Stimulated activated CD4-positive, alpha-beta T cell treated with anti-CD3 and anti-CD28 coated beads, Interleukin-15, amount 100 ng/mL, for 48 hours (primary cell): ENCODE data around the gene ZNF438.

Experiments used
- DNase-seq, 2 donors: peaks; one replicate each; pipeline ENCODE4 v3.0.0-alpha.2; 2020; ENCODE audit warnings: low read depth in 2 of 2

ZNF438 gene

GRCh38 chr10:30826679-30827078 lies 205.0 kb downstream of the ZNF438 start:
- DNase-seq, result no peak

- DNase-seq, result no peak
Measured at GRCh38 chr10:30825495-30825894, 206.2 kb downstream of the ZNF438 start.

- DNase-seq, result no peak
Measured at GRCh38 chr10:30825022-30825421, 206.6 kb downstream of the ZNF438 start.

DNA sequence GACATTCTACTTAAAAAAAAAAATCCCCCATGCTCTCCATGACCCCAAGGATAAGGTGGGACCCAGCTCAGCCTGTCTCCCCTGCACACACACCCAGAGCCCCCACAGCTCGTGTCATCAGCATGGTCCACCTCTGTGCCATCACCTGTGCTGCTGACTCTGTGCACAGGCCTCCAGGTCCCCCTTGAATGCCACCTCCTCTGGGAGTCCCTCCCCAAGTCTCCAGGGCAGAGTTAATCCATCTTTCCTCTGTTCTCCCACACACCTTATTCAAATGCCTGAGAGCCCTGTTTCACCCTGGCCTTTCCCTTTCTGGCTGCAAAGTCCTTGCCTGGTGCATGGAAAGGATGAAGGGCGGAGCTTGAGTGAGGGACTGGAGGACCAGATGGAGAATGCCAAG lies 208.0 kb downstream of the ZNF438 start:
- DNase-seq, result no peak

DNA sequence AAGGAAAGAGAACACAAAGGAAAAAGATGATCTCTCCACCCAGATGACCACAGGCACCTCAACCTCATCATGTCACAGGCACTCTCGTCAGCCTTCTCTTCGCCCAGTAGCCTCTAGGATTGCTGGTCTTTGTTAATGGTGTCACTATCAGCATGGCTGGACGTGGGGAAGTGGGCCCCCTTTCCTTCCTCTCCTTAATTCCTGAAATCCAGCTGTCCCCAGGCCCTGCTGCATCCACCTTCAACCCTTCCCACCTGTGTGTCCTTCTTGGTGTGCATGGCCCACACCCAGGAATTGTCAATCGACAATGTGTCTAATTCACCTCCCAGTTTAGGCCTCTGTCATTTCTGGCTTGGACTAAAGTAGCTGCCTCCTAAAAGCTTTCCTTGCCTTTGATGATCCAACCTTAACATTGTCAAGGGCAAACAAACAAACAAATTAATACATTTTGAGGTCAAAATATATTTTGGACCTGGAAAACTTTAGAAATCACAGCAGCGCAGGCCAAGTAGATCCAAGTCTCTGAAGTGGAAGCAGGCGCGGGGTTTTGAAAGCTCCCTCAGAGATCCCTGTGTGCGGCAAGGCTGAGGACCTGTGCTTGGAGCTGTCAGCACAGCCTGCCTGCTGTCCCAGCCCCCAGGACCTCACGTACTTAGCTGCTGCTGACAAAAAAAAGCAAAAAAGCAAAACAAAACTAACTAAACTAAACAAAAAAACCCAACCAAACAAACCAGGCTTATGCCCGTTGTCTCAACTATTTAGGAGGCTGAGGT lies 208.8 kb downstream of the ZNF438 start:
- no peak for DNase-seq

DNA sequence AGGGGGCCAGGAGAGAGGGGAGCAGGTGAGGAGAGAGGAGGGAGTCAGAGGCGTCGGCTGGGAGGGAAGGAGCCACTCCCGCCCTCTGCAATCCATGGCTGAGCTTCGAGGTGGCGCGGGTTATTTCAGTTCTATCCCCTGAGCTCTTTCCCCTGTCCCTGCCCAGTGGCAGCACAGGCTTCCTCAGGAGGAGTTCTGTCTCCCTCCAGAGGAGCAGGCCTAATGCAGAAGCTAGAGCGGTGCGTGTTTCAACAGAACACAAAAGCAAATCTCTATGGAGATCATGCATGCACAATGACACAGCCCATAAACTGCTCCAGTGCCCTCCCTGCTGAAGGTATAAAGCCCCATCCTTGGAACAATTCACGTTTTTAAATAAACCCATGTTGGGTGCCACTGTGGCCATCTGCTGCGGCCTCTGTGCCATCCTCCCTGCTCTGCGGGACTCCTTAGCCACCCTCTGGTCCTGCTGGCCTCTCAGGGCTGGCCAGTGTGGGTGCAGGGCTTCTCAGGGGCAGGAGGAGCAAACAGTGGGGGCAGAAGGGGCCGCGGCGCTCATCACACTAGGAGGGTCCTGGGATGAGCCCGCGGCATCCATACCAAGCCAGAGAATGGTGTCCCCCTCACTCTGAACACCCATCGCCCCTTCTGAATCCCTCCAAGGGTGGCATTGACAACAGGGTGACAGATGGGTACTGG lies 209.5 kb downstream of the ZNF438 start:
- DNase-seq, result no peak

DNA sequence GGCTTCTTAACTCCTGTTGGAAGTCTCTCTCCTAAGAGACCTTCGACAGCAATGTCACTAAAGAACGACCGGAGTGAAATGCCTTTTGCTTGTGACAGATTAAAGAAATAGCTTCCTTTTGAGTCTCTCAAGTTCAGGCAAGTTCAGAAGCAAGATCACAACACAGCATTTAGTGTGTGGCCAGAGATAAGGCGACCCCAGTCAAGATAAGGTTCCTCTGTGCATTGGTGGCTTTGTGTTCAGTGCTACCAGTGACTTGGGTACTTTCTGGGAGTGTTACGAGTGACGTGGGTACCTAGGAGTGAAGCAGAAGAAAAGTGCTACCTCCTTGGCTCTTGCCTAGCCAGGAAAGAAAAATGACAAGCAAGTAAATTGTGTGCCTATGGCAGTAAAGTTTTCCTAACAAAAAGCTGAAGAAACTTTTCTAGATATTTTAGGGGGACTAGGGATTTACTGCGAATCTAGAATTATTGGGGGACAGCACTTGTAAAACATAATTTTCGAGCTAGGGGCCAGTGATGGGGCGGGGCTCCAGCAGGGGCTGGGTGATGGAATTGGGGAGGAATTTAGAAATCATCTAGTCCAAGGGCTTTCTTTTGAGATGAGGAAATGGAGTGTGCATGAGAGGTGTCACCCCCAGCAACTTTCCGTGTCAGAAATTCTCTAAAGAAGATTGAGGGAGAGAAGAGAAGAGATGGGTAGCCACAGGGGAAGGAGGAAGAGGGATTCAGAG lies 210.2 kb downstream of the ZNF438 start:
- no peak for DNase-seq

DNA sequence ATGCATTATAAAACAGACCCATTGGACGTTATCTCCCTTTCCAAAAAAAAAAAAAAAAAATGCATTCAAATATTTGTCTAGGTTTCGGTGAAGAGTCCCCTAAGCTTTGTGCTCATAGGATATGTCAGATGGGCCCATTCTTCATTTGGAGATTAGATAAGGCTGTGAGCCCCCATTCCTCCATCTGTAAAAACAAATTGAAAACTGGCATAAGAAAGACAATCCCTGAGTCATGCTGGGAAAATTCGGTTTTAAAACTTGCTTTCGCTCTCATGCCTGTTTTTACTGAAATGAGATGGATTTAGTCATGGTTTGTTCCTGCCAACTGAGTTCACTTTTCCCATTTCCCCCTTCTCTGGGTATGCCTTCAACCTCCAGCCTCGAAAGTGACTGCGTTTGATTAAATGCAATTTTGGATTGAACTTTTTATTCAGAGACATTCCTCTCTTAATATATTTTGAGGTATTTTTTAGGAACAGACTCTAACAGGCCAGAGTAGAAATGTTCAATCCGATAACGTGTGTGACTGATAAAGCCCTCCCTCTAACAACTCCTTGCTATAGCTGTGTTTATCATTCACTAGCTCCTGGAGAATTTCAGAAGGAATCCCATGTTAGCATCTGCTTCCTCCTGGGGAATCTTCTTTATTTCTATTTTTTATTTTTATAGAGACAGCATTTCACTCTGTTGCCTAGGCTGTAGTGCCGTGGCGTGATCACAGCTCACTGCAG lies 211.2 kb downstream of the ZNF438 start:
- DNase-seq, result no peak

DNA sequence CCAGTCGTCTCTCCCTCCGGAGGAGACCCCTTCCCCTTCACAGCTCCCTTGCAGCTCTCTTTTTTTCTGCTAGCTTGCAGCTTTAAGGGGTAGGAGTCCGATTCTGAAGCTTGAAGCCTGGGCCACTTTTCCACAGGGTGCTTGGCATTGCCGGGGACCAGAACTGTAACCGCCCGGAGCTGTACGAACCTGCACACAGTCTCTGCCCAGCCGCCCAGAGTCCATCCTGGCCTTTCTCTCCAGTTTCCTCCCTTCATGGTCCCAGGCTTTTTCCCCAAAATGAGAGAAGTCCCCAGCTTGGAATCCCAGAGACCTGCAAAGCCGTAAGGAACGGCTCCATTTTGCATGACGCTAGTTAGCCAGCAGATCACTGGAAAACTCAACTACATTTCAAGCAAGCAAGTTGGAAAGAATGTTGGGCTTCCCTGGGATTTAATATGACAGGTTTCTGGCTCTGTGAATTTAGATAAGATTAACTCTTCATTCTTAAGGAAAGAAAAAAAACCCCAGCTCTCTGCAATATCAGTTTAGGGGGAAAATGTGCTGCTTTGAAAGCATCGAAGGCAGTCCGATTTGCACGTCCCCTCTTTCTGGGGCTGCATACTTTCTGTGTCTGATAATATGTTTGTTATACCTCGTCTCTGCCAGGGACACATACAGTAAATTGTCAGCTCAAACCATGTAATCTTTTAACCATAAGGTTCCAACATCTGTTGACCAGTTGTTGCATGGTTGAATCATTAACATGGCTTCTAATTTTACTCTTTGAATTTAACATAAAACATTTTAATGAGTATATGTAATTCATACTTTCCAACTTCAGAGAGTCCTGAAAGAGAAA lies 212.1 kb downstream of the ZNF438 start:
- DNase-seq, result no peak

DNA sequence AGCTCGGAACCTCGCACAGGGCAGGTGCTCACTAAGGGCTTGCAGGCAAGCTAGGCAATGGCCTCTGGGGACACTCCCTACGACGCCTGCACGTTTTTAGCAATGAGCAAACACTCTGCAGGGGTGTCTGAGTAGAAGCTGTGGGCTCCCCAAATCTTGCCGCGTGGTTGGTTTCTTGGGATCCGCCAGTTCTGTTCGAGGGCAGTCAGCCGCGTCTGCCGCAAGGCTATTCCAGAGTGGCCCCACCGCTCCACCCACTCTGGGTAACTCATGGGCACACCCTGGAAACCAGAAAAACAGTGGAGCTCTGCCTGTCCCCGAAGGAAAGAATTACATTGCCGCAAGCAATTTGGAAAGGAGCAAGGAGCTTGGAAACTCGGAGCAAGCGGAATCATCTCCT lies 212.8 kb downstream of the ZNF438 start:
- DNase-seq, result no peak

GRCh38 chr10:30818010-30818660 lies 213.5 kb downstream of the ZNF438 start:
- DNase-seq, result no peak

DNA sequence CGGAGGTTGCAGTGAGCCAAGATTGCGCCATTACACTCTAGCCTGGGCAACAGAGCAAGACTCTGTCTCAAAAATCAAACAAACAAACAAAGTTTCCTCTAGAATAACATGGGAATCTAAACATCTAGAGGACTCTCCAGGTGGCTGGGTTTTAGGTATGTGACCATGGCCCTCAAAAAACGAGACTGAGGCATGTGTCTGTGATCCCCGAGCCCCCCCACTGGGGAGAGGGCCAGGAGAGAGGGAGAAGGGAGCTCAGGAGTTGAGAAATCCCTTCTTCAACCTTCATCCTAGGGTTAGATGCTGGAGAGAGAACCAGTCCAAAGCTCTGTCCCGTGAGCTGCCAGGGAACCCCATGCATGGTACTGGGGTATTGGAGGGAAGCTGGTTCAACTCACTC lies 214.1 kb downstream of the ZNF438 start:
- no peak for DNase-seq

- DNase-seq, result no peak
Measured at GRCh38 chr10:30816820-30817171, 214.9 kb downstream of the ZNF438 start.

DNA sequence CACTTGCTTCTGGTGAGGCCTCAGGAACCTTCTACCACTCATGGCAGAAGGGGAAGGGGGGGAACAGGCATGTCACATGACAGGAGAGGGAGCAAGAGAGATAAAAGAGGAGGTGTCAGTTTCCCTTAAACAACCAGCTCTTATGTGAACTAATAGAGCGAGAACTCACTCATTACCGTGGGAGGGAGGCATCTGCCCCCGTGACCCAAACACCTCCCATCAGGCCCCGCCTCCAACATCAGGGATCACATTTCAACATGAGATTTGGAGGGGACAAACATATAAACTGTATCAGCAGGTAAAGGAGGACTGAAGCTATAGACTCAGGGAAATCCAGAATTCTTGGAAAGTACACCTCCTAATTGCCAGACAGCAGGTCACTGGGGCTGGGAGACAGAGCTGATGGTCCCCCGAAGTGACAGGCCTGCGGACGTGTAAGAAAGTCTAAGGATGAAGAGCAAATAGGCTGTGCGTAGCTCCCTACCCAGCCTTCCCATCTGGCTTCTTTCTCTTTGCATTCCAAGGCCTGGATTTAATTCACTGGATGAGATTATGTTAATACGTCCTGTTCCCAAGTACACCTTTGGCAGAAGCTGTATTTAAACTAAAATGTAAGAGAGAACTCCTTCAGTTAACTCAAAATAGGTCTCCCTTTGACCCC lies 215.4 kb downstream of the ZNF438 start:
- DNase-seq, result no peak

GRCh38 chr10:30813872-30814481 lies 217.7 kb downstream of the ZNF438 start:
- no peak for DNase-seq

GRCh38 chr10:30812018-30812851 lies 219.4 kb downstream of the ZNF438 start:
- DNase-seq, result no peak

DNA sequence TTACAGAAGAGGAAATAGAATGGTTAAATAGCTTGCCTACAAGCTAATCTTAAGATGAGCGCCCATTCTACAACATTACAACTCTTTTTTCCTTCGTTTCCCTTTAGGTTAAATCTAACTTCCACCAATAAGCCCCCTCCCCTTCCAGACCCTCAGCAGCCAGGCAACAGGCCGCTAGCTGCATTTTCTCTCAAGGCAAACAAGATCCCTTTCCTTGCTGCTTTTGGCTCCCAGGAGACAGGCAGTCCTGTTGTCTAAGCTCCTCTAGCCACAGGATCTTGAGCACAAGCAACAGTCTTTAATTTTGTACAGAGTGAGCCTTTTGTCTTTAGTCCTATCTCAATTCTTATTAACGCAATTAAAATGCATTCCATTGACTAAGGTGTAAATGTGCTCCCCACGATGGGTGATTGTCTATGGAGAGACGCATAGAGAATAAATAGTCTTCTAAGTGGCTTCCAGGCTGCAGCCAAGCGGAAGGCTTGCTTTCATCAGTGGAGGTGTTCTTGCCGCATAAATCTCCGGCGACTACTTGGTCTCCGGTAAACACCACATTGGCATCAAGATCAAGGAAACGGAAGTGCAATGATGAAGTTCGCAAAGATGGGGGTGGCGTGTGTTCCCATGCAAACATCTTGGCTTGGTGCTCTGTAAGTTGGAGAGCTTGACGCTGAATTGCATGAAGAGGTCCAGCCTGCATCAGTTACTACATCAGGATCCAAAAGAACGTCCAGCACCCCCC lies 220.2 kb downstream of the ZNF438 start:
- DNase-seq, result no peak

DNA sequence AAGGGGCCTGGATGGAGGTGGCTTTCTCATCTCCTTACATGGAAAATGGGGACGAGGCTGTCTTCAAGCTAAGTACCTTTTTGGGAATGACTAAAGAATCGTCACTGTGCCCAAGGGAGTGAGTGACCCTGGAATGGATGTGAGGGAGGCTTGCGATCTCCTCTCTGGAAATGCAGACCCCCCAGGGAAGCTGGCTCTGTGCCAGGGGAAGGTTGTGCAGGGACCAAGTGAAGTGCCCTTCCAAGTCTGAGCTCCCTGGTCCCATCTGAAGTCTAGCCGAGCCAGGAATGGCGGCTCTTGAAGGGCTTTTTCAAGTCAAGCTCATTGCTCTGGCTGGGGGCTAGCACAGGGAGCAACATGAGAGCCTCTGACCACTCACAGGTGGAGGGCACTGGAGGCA lies 221.2 kb downstream of the ZNF438 start:
- DNase-seq, result no peak
